ENCODE measurements around the gene CTNNBL1. TPM values are rescaled to one million over a fixed set of nuclear protein-coding genes. Genes with fewer than 3 reads are reported as not detected.

The CTNNBL1 gene
- total RNA-seq, 4 donors from 2014 or later, result 35.9 to 53.1 (median 39.2) TPM

- TF ChIP-seq CTCF (IDR thresholded peaks at IDR 0.05; ENCODE audit: low read depth), result no peak
These were observed 177.9 kb downstream of the CTNNBL1 start for GRCh38 chr20:37871751-37872150.

GRCh38 chr20:37872161-37872560 is 178.3 kb downstream of the CTNNBL1 start:
- TF ChIP-seq CTCF (IDR thresholded peaks at IDR 0.05; ENCODE audit: low read depth), result no peak

DNA sequence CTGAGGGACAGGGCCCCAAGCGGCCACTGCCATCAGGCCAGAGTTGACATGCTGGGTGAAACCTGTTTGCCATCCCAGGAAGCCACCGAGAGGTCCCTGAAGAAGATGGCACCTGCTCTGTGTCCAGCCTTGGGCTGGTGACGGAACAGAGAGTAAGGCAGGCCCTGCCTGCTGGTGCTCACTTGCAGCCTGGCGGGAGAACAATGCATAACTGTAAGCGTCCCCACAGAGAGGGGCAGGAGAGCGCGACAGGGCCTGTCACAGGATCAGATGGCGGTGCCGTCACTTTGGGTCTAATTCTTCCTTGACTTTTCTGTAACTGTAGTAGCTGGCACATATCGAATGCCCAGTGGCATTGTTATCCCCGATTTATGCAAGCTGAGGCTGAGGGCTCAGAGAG is 180.1 kb downstream of the CTNNBL1 start:
- no peak for TF ChIP-seq CTCF (IDR thresholded peaks at IDR 0.05; ENCODE audit: low read depth)

GRCh38 chr20:37875460-37876175 is 181.8 kb downstream of the CTNNBL1 start:
- TF ChIP-seq CTCF (IDR thresholded peaks at IDR 0.05; ENCODE audit: low read depth), result no peak

- TF ChIP-seq CTCF (IDR thresholded peaks at IDR 0.05; ENCODE audit: low read depth), result no peak
These were observed 183.0 kb downstream of the CTNNBL1 start for GRCh38 chr20:37876863-37877262.

GRCh38 chr20:37877832-37878772 is 184.3 kb downstream of the CTNNBL1 start:
- TF ChIP-seq CTCF (IDR thresholded peaks at IDR 0.05; ENCODE audit: low read depth), result no peak

All from subcutaneous adipose tissue (tissue), 4 donors.